ENCODE data around the gene CCL5. TPM values are rescaled to one million over a fixed set of nuclear protein-coding genes. Genes with fewer than 3 reads are reported as not detected.

CCL5 gene
- total RNA-seq, 4 donors from 2014 or later, result 0.55 to 2.1 (median 1.8) TPM

DNA sequence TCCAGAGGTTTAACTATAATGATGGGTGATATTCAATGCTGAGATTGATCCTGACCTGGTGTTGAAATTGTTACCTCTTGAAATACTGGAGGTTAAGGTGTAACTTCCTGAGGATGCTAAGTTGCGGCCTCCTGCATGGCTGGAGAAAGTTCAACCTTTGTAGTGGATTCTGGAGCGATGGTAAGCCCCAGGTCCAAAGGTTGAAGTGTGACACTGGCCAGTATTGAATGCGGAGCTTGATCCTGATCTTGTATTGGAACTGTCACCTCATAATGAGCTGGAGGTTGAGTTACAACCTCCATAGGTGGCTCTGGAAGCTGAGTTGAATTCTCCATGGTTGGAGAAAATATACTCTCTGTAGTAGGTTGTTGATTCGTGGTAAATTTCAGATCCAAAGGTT is 33.4 kb upstream of the CCL5 start:
- Histone ChIP-seq H3K27me3 (no peaks in the 10 kb centered on the region), H3K4me3 (no peak overlapping the region), H3K36me3 (no peaks in the 10 kb centered on the region), H3K9me3 (no peaks in the 10 kb centered on the region), H3K27ac (no peak overlapping the region), H3K4me1 (no peaks in the 10 kb centered on the region)
- intact Hi-C loops (cut with DNase I; ENCODE audit: low total_unique reads) (no loop called here), in situ Hi-C loops (cut with MboI; ENCODE audit: low sequenced_read_pairs in 4 of 4) (no loop called here)
- no peak for DNase-seq
- no peak for TF ChIP-seq POLR2A (IDR thresholded peaks at IDR 0.05)
- TF ChIP-seq, protein P1, sequence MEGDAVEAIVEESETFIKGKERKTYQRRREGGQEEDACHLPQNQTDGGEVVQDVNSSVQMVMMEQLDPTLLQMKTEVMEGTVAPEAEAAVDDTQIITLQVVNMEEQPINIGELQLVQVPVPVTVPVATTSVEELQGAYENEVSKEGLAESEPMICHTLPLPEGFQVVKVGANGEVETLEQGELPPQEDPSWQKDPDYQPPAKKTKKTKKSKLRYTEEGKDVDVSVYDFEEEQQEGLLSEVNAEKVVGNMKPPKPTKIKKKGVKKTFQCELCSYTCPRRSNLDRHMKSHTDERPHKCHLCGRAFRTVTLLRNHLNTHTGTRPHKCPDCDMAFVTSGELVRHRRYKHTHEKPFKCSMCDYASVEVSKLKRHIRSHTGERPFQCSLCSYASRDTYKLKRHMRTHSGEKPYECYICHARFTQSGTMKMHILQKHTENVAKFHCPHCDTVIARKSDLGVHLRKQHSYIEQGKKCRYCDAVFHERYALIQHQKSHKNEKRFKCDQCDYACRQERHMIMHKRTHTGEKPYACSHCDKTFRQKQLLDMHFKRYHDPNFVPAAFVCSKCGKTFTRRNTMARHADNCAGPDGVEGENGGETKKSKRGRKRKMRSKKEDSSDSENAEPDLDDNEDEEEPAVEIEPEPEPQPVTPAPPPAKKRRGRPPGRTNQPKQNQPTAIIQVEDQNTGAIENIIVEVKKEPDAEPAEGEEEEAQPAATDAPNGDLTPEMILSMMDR (IDR thresholded peaks at IDR 0.05 in 4 of 5, conservative IDR thresholded peaks at IDR 0.05 in 1 of 5), result no peak
- ATAC-seq, result no peak

DNA sequence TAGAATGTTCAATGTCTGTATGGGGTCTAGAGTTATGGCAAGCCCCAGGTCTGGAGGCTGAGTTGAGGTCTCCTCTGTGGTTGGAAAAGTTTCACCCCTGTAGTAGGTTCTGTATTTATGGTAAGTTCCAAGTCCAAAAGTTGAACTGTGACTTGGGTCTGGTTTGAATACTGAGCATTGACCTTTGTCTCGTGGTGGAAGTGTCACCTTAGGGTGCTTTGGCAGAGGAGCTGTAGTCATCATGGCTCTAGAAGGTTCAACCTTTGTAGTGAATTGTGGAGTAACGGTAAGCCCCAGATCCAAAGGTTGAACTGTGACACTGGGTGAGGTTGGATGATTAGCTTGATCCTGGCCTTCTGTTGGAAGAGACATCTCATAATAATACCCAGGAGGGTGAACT is 32.8 kb upstream of the CCL5 start:
- ATAC-seq (no peak), DNase-seq (no peak)
- Histone ChIP-seq H3K4me1 (no peaks in the 10 kb centered on the region), H3K27ac (no peak overlapping the region), H3K4me3 (no peak overlapping the region), H3K9me3 (no peaks in the 10 kb centered on the region), H3K36me3 (no peaks in the 10 kb centered on the region), H3K27me3 (no peaks in the 10 kb centered on the region)
- in situ Hi-C loops (cut with MboI; ENCODE audit: low sequenced_read_pairs in 4 of 4), result no loop called here
- no peak for TF ChIP-seq POLR2A (IDR thresholded peaks at IDR 0.05)
- TF ChIP-seq, protein P1 (IDR thresholded peaks at IDR 0.05 in 4 of 5, conservative IDR thresholded peaks at IDR 0.05 in 1 of 5), result no peak
- intact Hi-C loops (cut with DNase I; ENCODE audit: low total_unique reads), result no loop called here

DNA sequence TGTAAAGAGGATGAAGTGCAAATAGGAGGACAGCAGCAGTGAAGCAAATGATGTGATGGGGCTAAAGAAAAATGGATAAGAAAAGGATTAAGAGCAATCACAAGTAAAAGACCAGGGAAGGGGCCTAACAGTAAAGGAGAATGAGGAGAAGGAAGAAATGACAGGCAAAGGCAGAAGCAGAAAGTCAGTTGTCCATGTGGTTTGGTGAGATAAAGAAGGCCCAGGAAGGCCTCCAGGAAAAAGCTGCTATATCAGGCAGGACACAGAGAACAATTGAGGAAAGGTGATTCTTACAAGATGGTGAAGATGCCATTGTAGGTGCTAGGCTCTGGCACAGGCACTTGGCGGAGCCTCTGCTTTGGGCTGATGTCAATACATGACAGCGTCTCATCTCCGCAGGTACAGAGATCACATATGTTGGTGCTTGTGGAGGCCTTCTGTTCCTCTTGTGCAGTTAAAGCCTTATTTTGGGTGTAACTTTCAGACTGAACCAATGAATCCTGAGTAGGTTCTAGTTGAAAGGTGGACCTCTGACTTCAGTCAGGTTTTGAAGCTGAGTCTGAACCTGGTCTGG is 32.3 kb upstream of the CCL5 start:
- DNase-seq (no peak), ATAC-seq (no peak)
- no peaks in the 10 kb centered on the region for H3K9me3 ChIP-seq
- H3K27ac ChIP-seq, result no peak overlapping the region
- no peak overlapping the region for H3K4me3 ChIP-seq
- no peaks in the 10 kb centered on the region for H3K4me1 ChIP-seq
- H3K36me3 ChIP-seq, result no peaks in the 10 kb centered on the region
- intact Hi-C loops (cut with DNase I; ENCODE audit: low total_unique reads), result no loop called here
- TF ChIP-seq, protein P1 (IDR thresholded peaks at IDR 0.05 in 4 of 5, conservative IDR thresholded peaks at IDR 0.05 in 1 of 5), result no peak
- no peak for TF ChIP-seq POLR2A (IDR thresholded peaks at IDR 0.05)
- no peaks in the 10 kb centered on the region for H3K27me3 ChIP-seq
- in situ Hi-C loops (cut with MboI; ENCODE audit: low sequenced_read_pairs in 4 of 4), result no loop called here

DNA sequence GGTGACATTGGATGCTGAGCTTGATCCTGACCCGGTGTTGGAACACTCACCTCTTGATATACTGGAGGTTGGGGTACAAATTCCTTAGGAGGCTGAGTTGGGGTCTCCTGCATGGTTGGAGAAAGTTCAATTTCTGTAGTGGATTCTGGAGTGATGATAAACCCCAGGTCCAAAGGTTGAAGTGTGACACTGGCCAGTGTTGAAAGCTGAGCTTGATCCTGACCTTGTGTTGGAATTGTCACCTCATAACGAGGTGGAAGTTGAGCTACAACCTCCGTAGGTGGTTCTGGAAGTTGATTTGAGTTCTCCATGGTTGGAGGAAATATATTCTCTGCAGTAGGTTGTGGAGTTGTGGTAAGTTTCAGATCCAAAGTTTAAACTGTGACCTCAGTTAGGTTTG is 29.2 kb upstream of the CCL5 start:
- ATAC-seq (no peak), DNase-seq (no peak)
- Histone ChIP-seq H3K36me3 (no peaks in the 10 kb centered on the region), H3K27ac (no peak overlapping the region), H3K27me3 (no peaks in the 10 kb centered on the region), H3K4me3 (no peak overlapping the region), H3K9me3 (no peaks in the 10 kb centered on the region), H3K4me1 (no peaks in the 10 kb centered on the region)
- no peak for TF ChIP-seq POLR2A (IDR thresholded peaks at IDR 0.05)
- TF ChIP-seq, protein P1 (IDR thresholded peaks at IDR 0.05 in 4 of 5, conservative IDR thresholded peaks at IDR 0.05 in 1 of 5), result no peak
- in situ Hi-C loops (cut with MboI; ENCODE audit: low sequenced_read_pairs in 4 of 4), result no loop called here
- intact Hi-C loops (cut with DNase I; ENCODE audit: low total_unique reads), result no loop called here

DNA sequence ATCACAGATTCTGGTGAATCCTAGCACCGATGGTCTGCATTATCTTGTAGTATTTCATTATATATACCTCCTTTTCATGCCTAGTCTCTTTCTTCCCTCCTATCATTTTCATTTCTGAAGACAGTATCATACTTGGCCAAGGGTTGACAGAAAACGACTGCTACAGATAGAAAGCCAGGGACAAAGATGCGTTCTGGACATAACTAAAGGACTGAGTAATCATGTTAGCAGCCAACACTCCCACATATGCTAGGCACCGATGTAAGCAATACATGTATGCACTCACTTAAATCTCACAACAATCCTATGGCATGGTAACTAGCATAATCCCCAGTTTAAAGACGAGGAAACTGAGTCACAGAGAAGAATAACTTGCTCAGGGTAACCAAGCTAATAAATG is 27.5 kb upstream of the CCL5 start:
- no peak overlapping the region for H3K27ac ChIP-seq
- no peaks in the 10 kb centered on the region for H3K36me3 ChIP-seq
- intact Hi-C loops (cut with DNase I; ENCODE audit: low total_unique reads), result no loop called here
- no peak overlapping the region for H3K4me3 ChIP-seq
- DNase-seq (no peak), ATAC-seq (no peak)
- no peaks in the 10 kb centered on the region for H3K4me1 ChIP-seq
- in situ Hi-C loops (cut with MboI; ENCODE audit: low sequenced_read_pairs in 4 of 4), result no loop called here
- H3K9me3 ChIP-seq, result no peaks in the 10 kb centered on the region
- peaks cover 0 to 3% (median 0%) of the 10 kb centered on the region in 3 donors for H3K27me3 ChIP-seq
- TF ChIP-seq, protein P1 (IDR thresholded peaks at IDR 0.05 in 4 of 5, conservative IDR thresholded peaks at IDR 0.05 in 1 of 5), result no peak
- TF ChIP-seq POLR2A (IDR thresholded peaks at IDR 0.05), result no peak
